ENCODE data around the gene PRSS53. TPM values are rescaled to one million over a fixed set of nuclear protein-coding genes. Genes with fewer than 3 reads are reported as not detected.

The PRSS53 gene
- total RNA-seq, 1 donor from 2014 or later: 2.8 TPM

DNA sequence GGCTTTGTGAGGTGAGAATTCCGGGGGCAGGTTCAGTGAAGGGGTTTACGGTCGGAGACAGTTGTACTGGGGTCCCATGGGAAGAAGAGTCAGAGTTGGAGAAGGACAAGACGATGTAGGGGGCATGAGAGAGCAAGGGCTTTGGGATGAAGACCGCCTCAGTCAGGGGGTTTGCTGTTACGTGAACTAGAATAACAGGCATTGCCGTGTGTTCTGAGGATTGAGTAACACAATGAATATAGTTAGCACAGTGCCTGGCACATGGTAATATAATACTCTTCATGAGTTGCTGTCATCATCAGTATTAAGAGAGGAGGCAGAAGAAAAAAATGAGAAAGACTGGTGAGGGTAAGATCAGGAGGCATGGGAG is 13.9 kb downstream of the PRSS53 start:
- Mint-ChIP-seq H3K27ac (ENCODE audit: unreplicated experiment) (peak overlapping the region; percentile 96), H3K4me1 (ENCODE audit: unreplicated experiment) (peaks cover 26% of the 10 kb centered on the region), H3K9me3 (ENCODE audit: unreplicated experiment) (no peaks in the 10 kb centered on the region), H3K4me3 (ENCODE audit: unreplicated experiment) (peak overlapping the region; percentile 98), H3K27me3 (ENCODE audit: unreplicated experiment) (no peaks in the 10 kb centered on the region), H3K36me3 (ENCODE audit: unreplicated experiment) (peaks cover 18% of the 10 kb centered on the region)
- no peak for DNase-seq (ENCODE audit: extremely low spot score, unreplicated experiment)
- TF ChIP-seq CTCF (IDR thresholded peaks at IDR 0.05): no peak

- Mint-ChIP-seq H3K36me3 (ENCODE audit: unreplicated experiment) (peaks cover 14% of the 10 kb centered on the region), H3K27ac (ENCODE audit: unreplicated experiment) (peak within 1 kb of the TSS; percentile 96), H3K27me3 (ENCODE audit: unreplicated experiment) (no peaks in the 10 kb centered on the region), H3K4me1 (ENCODE audit: unreplicated experiment) (peaks cover 26% of the 10 kb centered on the region), H3K9me3 (ENCODE audit: unreplicated experiment) (no peaks in the 10 kb centered on the region), H3K4me3 (ENCODE audit: unreplicated experiment) (peak within 1 kb of the TSS; percentile 98)
- no peak for TF ChIP-seq CTCF (IDR thresholded peaks at IDR 0.05)
- peak; percentile 99 for DNase-seq (ENCODE audit: extremely low spot score, unreplicated experiment)
Measured at GRCh38 chr16:31073970-31074813, 14.6 kb downstream of the PRSS53 start, which contains the start of the genes ZNF646 and ZNF668. Gene ZNF646, plus strand, starts transcription at chr16:31074422. Its CDS starts 1,903 bp downstream, at chr16:31076325. Gene ZNF668, minus strand, starts transcription at chr16:31074240. Its CDS starts 9,781 bp downstream, at chr16:31064459.

- DNase-seq (ENCODE audit: extremely low spot score, unreplicated experiment): peak; percentile 95
- Mint-ChIP-seq H3K9me3 (ENCODE audit: unreplicated experiment) (no peaks in the 10 kb centered on the region), H3K27me3 (ENCODE audit: unreplicated experiment) (no peaks in the 10 kb centered on the region), H3K27ac (ENCODE audit: unreplicated experiment) (peak overlapping the region; percentile 96), H3K36me3 (ENCODE audit: unreplicated experiment) (peaks cover 8% of the 10 kb centered on the region), H3K4me3 (ENCODE audit: unreplicated experiment) (peak overlapping the region; percentile 98), H3K4me1 (ENCODE audit: unreplicated experiment) (peaks cover 26% of the 10 kb centered on the region)
- TF ChIP-seq CTCF (IDR thresholded peaks at IDR 0.05): no peak
Measured at GRCh38 chr16:31073142-31073969, 15.4 kb downstream of the PRSS53 start.

DNA sequence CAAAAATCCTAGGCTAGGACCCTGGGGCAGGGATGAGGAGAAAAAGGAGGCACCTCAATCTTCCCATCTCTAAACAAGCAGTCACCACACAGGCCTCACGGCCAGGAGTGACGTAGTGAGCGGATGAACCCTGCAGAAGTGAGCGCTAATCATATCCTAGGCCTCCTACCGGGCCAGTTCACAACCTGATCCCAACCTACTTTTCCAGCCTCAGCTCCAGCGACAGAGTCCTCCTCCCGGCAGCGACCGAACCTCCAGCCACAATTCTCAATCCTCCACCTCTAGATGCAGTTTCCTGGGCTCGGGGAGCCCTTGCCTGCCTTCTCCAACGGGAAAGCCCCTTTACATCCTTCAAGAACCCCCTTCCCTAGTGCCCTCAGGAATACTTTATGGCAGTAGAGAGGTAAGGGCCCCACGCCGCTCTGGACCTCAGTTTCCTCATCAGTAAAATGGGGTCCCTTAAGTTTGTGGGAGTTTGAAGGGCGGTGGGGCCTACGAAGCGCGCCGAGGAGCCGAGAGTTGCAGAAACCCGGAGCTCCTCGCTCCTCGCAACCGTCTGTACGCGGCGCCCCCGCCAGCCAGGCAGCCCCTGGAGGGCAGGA is 16.1 kb downstream of the PRSS53 start:
- no peak for TF ChIP-seq CTCF (IDR thresholded peaks at IDR 0.05)
- no peak for DNase-seq (ENCODE audit: extremely low spot score, unreplicated experiment)
- Mint-ChIP-seq H3K27ac (ENCODE audit: unreplicated experiment) (peak overlapping the region; percentile 94), H3K36me3 (ENCODE audit: unreplicated experiment) (peaks cover 1% of the 10 kb centered on the region), H3K27me3 (ENCODE audit: unreplicated experiment) (no peaks in the 10 kb centered on the region), H3K9me3 (ENCODE audit: unreplicated experiment) (no peaks in the 10 kb centered on the region), H3K4me1 (ENCODE audit: unreplicated experiment) (peaks cover 26% of the 10 kb centered on the region), H3K4me3 (ENCODE audit: unreplicated experiment) (peak overlapping the region; percentile 97)
